ENCODE data around the gene TNS3.
"Not testable (repeated sequence)": the region's sequence is repeated elsewhere in the genome, so short reads cannot be mapped to it uniquely, and the experiment has no call there.

TNS3 gene

DNA sequence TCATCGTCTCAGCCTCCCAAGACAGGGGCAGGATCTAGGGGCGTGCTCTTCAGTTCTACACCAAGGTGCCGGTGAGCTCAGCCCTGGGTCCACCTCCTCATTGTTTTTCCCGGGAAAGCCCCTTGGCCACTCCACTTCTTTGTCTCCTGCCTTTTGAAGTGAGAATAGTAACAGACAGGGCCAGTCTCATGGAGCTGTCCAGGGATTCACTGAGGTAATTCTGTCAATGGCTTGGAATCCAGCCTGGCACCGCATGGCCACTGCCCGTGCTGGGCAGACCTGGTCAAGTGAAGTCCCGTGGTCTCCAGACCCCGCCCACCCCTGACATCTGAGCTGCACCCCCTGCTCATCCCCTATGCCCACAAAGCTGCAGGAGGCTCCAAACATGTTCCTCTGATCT is 138.9 kb downstream of the TNS3 start:
- DNase-seq (ENCODE audit: extremely low spot score, insufficient read length, low read depth) (no peak), FAIRE-seq (no peak)

GRCh38 chr7:47442605-47442865 is 139.4 kb downstream of the TNS3 start:
- DNase-seq (ENCODE audit: extremely low spot score, insufficient read length, low read depth), result no peak
- no peak for FAIRE-seq

- FAIRE-seq, result no peak
- no peak for DNase-seq (ENCODE audit: extremely low spot score, insufficient read length, low read depth)
These were observed 139.9 kb downstream of the TNS3 start for GRCh38 chr7:47441796-47442604.

- not testable (repeated sequence) for FAIRE-seq; DNase-seq (ENCODE audit: extremely low spot score, insufficient read length, low read depth)
These were observed 140.9 kb downstream of the TNS3 start for GRCh38 chr7:47441048-47441447.

- FAIRE-seq, result no peak
- no peak for DNase-seq (ENCODE audit: extremely low spot score, insufficient read length, low read depth)
These were observed 141.6 kb downstream of the TNS3 start for GRCh38 chr7:47440320-47440719.

DNA sequence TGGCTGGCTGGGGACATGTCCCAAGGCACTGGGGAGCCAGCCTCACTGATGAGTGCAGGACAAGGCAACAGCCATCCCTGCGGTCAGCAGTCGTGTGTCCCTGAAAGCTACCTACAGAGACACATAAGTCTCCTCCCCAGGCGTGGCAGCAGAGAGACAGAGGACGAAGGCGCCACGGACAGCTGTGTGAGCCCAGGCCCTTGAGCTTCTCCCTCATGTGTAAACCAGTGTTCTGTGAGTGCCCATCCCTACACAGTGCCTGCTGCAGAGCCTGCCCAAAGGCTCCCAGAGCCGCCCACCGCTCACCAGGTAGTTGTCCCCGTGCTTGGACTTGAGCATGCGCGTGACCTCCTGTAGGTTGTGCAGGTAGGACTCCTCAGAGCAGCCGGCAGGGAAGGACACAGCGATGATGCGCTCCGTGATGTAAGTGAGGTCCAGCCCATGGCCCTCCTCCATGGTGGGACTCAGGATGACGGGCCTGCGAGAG is 142.7 kb downstream of the TNS3 start:
- FAIRE-seq, result no peak
- DNase-seq (ENCODE audit: extremely low spot score, insufficient read length, low read depth), result no peak

GRCh38 chr7:47438411-47439029 is 143.4 kb downstream of the TNS3 start:
- FAIRE-seq (no peak), DNase-seq (ENCODE audit: extremely low spot score, insufficient read length, low read depth) (no peak)

GRCh38 chr7:47435889-47436312 is 146.0 kb downstream of the TNS3 start:
- DNase-seq (ENCODE audit: extremely low spot score, insufficient read length, low read depth) (no peak), FAIRE-seq (no peak)

DNA sequence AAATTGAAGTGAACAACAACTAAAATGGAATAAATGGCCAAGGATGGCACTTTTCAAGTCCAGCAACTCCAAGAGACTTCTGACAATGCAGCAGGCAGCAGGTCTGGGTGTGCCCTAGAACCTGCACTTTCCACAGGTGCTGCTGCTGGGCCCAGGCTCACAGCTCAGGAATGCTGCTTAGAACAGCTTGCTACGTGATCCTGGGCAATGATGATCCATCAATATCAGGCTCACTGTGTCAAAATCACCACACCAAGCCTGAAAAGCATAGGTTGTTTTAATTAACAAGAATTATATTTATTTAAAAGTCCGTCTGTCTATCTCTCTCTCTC is 148.4 kb downstream of the TNS3 start:
- no peak for DNase-seq (ENCODE audit: extremely low spot score, insufficient read length, low read depth)
- FAIRE-seq, result no peak

- FAIRE-seq, result no peak
These were observed 149.0 kb downstream of the TNS3 start for GRCh38 chr7:47432671-47433563.

DNA sequence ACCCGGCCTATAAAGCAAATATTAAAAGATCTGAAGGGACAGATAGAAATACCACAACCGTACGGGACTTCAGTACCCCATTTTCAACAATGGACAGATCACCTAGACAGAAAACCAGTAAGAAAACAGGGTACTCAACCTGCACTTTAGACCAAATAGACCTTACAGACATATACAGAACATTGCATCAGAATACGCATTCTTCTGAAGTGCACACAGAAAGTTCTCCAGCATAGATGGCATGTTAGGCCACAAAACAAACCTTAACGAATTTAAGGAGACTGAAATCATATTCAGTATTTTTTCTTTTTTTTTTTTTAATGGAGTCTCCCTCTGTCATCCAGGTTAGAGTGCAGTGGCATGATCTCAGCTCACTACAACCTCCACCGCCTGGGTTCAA is 151.5 kb downstream of the TNS3 start:
- DNase-seq (ENCODE audit: extremely low spot score, insufficient read length, low read depth) (no peak), FAIRE-seq (no peak)

More at GRCh38 chr7:47432671-47433563, 149.0 kb downstream of the TNS3 start:
- no peak for DNase-seq (ENCODE audit: extremely low spot score, insufficient read length, low read depth)

DNA sequence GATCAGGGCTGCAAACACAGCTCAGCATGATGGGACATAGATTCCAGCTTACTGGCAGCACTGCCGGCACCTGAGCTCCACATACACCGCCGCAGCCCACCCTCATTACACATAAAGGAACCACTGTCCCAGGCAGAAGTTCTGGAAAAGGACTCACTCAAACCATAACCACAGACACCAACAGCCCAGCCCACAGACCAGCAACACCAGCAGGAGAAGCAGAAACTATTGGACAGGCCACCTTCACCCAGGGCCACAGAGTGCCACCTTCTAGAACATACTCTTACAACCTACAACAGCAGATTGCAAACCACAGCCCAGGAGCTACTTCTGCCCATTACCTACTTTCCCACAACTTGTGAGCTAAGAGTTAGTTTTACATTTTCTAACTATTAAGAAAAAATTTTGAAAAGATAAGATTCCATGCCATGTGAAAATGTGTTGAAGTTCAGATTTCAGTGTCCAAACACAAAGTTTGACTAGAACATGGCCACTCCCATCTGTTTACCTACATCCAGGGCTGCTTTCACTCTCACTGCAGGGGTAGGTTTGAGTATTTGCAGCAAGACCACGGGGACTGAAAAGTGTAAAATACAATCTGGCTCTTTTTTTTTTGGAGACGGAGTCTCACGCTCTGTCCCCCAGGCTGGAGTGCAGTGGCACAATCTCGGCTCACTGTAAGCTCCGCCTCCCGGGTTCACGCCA is 153.0 kb downstream of the TNS3 start:
- FAIRE-seq, result no peak

DNA sequence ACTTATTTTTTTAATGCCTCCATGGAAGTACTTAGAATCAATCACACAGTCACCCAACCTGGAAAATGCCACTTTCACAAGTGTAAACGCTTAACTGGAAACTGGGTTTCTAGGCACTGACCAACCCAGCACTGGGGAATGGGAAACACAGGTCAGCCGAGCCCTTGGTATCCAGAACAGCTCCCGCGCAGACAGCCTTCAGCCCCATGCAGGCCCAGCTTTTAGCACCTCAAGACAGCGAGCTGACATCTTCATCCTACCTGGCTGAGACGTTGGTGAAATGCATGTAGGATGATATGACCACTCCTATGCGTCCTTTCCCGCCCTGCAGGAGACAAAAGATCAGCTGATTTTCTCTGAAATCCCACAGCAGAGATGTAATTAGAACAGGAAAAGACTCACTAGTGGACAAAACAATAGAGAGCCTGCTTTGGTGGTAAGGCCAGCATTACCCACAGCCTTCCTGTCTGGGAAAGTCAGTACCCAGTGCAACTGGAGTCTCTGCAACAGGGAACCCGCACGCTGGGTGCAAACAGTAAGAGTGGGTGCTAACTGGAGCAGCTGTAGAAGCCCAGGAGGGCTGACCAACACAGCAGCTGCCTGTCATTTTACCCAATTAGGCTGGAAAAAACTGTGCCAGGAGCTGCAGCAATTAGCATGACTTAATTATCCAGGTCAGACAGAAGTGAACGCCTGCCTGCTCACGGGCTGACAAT is 153.7 kb downstream of the TNS3 start:
- DNase-seq (ENCODE audit: extremely low spot score, insufficient read length, low read depth) (no peak), FAIRE-seq (no peak)

More for the DNA sequence above, 153.0 kb downstream of the TNS3 start:
- DNase-seq (ENCODE audit: extremely low spot score, insufficient read length, low read depth), result no peak

DNA sequence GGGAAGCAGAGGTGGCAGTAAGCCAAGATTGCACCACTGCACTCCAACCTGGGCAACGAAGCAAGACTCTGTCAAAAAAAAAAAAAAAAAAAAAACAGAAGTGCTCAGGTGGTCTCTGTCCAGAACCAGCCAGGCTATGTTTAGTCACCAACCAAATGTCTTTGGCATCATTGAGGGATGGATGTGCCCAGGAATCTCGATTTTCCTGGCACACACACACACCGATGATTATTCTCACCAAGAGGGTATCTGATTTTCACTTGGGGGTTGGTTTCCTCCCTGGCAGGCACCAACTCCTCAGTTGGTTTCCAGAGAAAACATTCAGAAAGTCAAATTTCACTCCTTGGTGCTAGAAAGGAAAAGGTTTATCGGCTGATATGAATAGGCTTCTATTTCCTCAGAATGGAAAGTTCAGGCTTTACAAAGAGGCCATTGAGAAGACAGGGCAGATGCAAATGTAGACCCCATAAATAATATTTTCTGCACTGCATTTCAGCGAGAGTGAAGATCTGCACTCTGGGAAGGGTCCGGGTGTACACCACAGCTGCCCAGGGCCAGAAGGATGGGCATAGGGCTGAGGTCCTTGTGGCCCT is 154.8 kb downstream of the TNS3 start:
- no peak for FAIRE-seq

GRCh38 chr7:47424523-47424922 is 157.4 kb downstream of the TNS3 start:
- no peak for DNase-seq (ENCODE audit: extremely low spot score, insufficient read length, low read depth)
- FAIRE-seq, result no peak

More for the DNA sequence above, 154.8 kb downstream of the TNS3 start:
- no peak for DNase-seq (ENCODE audit: extremely low spot score, insufficient read length, low read depth)

DNA sequence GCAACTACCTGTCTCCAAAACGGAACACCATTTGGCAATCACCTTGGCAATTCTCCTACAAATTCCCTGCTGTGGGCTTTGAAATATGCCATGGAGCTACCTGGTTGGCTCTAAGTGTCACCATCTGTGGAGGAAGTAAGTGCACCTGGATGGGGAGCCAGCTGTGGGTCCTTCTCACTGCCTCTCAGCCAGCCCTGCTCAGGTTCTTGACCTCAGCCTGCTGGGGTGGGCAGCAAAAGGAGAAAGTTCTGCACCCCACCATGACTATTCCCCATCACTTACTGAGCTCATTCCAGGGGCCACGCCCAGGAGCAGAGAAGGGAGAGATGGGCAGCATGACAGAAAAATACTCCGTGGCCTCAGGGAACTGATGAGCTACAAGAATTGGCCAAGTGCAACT is 158.7 kb downstream of the TNS3 start:
- DNase-seq (ENCODE audit: extremely low spot score, insufficient read length, low read depth), result no peak
- FAIRE-seq, result no peak

DNA sequence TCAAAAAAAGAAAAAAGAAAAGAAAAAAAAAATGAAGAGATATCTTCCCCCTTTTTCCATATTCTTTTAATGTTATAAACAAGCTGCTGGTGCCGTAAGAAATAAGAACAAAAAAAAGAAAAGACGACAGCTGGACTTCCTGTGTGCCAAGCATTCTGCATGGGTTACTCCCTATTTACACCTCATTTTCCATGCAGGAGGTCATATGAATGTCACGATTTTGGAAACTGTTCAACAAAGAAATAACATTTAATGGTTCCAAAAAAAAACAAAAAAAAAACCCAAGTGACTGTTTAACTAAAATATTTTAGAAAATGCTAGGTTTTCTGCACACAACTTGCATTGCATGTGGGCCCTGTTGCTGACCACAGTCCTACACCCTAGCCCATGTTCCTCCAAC is 159.3 kb downstream of the TNS3 start:
- DNase-seq (ENCODE audit: extremely low spot score, insufficient read length, low read depth) (no peak), FAIRE-seq (no peak)

DNA sequence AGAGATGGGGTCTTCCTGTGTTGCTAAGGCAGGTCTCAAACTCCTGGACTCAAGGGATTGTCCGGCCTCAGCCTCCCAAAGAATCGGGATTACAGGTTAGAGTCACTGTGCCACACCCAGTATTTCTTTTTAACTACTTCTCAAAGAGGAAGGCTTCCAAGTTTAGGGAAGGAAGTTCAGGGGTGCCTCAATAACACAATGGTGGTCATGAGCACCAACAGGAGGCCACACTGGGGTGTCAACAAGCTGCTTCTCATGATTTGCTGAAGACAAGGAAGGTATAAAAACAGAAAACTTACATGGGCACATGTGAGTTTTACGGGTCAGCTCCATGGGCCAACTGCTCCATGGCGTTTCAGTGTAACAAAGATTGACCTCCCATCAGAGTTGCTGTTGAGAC is 160.5 kb downstream of the TNS3 start:
- DNase-seq (ENCODE audit: extremely low spot score, insufficient read length, low read depth) (no peak), FAIRE-seq (no peak)

DNA sequence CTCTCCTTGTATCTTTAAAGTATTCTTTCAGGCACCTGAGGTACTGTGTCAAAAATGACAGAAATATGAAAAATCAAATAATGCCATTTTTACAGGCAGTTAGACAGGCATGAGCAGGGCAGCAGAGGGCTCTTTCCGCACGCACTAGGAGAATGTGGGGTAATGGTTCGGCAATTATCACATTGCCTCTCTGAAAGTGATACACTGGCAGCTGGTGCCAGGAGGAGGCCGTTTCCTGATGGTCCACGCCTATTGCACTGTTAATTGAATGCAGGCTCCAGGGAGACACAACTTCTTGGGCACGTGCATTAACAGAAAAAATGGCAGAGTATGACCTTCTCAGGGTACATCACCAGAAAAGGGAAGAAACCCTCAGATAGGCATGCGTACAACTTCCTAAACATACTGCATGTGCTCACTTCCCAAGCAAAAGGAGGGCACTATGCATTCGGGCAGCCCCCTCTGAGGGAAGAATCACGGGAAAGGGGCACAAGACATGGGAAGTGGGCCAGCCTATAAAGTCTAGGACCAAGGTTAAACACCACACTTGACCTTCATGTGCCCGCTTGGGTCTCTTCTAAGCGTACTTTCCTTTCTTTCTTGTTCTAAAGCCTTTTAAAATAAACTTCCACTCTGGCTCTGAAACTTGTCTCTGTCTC is 161.7 kb downstream of the TNS3 start:
- FAIRE-seq (no peak), DNase-seq (ENCODE audit: extremely low spot score, insufficient read length, low read depth) (no peak)

Measured in GM18507 (cell line).